Measurements from ENCODE around the gene AFG1L.

GRCh38 chr6:108423982-108424705 lies 129.3 kb downstream of the AFG1L start:
- TF ChIP-seq POLR2AphosphoS5 (IDR thresholded peaks at IDR 0.05) (no peak), POLR2A (IDR thresholded peaks at IDR 0.05) (no peak), CTCF (IDR thresholded peaks at IDR 0.05 in 8 of 11, conservative IDR thresholded peaks at IDR 0.05 in 3 of 11) (no peak)

Measured in spleen (tissue), 7 donors.